ENCODE data around the gene CLDN8.

CLDN8 gene

DNA sequence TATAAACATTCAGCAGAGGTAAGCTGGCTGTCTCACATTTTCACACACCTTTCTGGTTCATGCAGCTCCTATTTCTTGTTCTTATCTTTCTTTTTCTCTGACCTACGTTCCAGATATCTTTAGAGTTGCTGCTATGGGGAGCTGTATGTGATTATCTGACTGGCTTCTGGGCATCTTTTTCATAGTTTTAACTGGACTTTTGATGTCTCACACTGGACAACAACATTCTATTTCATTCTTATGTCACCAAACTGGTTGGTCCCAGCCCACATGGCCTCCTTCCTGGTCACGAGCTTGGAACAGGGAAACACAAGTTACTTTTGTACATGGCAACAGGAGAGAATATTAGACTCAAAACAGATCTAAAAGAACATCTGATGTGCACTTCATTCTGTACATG lies 7.7 kb upstream of the CLDN8 start:
- no peak overlapping the region for H3K4me3 ChIP-seq (ENCODE audit: low read depth in 1 of 2, low read length in 2 of 2)
- H3K4me2 ChIP-seq (ENCODE audit: insufficient read depth, low read length) = no peak overlapping the region
- H3K9ac ChIP-seq (ENCODE audit: low read depth, low read length) = no peak overlapping the region
- DNase-seq = no peak
- no peak overlapping the region for H2AFZ ChIP-seq (ENCODE audit: low read depth, low read length)
- H3K36me3 ChIP-seq (ENCODE audit: insufficient read depth, low read length) = no peaks in the 10 kb centered on the region
- TF ChIP-seq EZH2 (IDR thresholded peaks at IDR 0.05; ENCODE audit: borderline replicate concordance, low read depth, low read length, severe bottlenecking) = no peak
- TF ChIP-seq CTCF (IDR thresholded peaks at IDR 0.05; ENCODE audit: borderline replicate concordance, extremely low read depth, low read length, poor library complexity, severe bottlenecking) = no peak
- H3K4me1 ChIP-seq (ENCODE audit: insufficient read depth, low read length) = no peaks in the 10 kb centered on the region
- no peaks in the 10 kb centered on the region for H3K9me3 ChIP-seq (ENCODE audit: insufficient read depth, low read length, severe bottlenecking)
- H3K27ac ChIP-seq (ENCODE audit: low read length) = no peak overlapping the region
- H3K27me3 ChIP-seq (ENCODE audit: insufficient read depth, low read length, poor library complexity) = no peaks in the 10 kb centered on the region
- H4K20me1 ChIP-seq (ENCODE audit: insufficient read depth, low read length) = no peaks in the 10 kb centered on the region
- ATAC-seq (ENCODE audit: insufficient read depth, low read depth) = no peak
- no peaks in the 10 kb centered on the region for H3K79me2 ChIP-seq (ENCODE audit: insufficient read depth, low read length)

DNA sequence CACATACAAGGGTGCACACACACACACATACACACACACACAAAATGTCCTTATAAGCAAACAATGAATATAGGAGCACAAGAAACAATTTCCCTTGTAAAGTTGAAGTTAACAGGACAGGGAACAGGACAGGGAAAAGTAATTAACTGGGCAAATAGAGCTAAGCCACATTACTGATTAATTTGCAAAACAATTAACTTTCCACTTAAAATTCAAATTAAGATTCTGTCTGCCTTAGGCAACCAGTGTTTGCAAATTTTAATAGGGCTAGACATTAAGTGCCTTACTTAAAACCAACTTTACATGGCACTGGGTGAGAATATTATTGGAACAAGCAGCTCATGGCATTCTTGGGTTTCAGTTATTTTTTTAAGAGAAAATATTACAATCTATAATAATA lies 6.8 kb upstream of the CLDN8 start:
- Histone ChIP-seq H3K4me3 (ENCODE audit: low read depth in 1 of 2, low read length in 2 of 2) (no peak overlapping the region), H4K20me1 (ENCODE audit: insufficient read depth, low read length) (no peaks in the 10 kb centered on the region), H3K4me2 (ENCODE audit: insufficient read depth, low read length) (no peak overlapping the region), H2AFZ (ENCODE audit: low read depth, low read length) (no peak overlapping the region), H3K27ac (ENCODE audit: low read length) (no peak overlapping the region), H3K79me2 (ENCODE audit: insufficient read depth, low read length) (no peaks in the 10 kb centered on the region), H3K36me3 (ENCODE audit: insufficient read depth, low read length) (no peaks in the 10 kb centered on the region), H3K27me3 (ENCODE audit: insufficient read depth, low read length, poor library complexity) (no peaks in the 10 kb centered on the region), H3K4me1 (ENCODE audit: insufficient read depth, low read length) (no peaks in the 10 kb centered on the region), H3K9me3 (ENCODE audit: insufficient read depth, low read length, severe bottlenecking) (no peaks in the 10 kb centered on the region), H3K9ac (ENCODE audit: low read depth, low read length) (no peak overlapping the region)
- ATAC-seq (ENCODE audit: insufficient read depth, low read depth) (no peak), DNase-seq (no peak)
- TF ChIP-seq CTCF (IDR thresholded peaks at IDR 0.05; ENCODE audit: borderline replicate concordance, extremely low read depth, low read length, poor library complexity, severe bottlenecking) (no peak), EZH2 (IDR thresholded peaks at IDR 0.05; ENCODE audit: borderline replicate concordance, low read depth, low read length, severe bottlenecking) (no peak)

DNA sequence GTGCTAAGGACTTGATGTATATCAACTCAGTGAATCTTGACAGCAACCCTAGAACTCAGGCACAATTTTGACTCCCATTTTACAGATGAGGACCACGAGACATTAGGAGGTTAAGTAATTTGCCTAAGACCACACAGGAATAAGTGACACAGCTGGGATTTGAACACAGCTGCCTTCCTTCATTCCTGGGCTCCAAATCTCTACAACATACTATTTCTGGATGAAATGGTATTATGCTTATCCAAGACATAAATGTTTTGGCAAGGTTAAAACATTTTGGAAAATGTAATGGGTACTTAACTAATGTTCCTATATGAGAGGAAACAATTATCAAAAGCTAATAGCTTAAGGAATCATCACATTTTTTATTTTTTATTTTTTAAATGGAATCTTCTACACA lies 4.8 kb downstream of the CLDN8 start:
- H4K20me1 ChIP-seq (ENCODE audit: insufficient read depth, low read length) = no peaks in the 10 kb centered on the region
- H3K4me2 ChIP-seq (ENCODE audit: insufficient read depth, low read length) = no peak overlapping the region
- no peak overlapping the region for H2AFZ ChIP-seq (ENCODE audit: low read depth, low read length)
- ATAC-seq (ENCODE audit: insufficient read depth, low read depth) (no peak), DNase-seq (no peak)
- H3K27me3 ChIP-seq (ENCODE audit: insufficient read depth, low read length, poor library complexity) = no peaks in the 10 kb centered on the region
- no peaks in the 10 kb centered on the region for H3K9me3 ChIP-seq (ENCODE audit: insufficient read depth, low read length, severe bottlenecking)
- no peaks in the 10 kb centered on the region for H3K4me1 ChIP-seq (ENCODE audit: insufficient read depth, low read length)
- H3K79me2 ChIP-seq (ENCODE audit: insufficient read depth, low read length) = no peaks in the 10 kb centered on the region
- no peak for TF ChIP-seq EZH2 (IDR thresholded peaks at IDR 0.05; ENCODE audit: borderline replicate concordance, low read depth, low read length, severe bottlenecking)
- no peak for TF ChIP-seq CTCF (IDR thresholded peaks at IDR 0.05; ENCODE audit: borderline replicate concordance, extremely low read depth, low read length, poor library complexity, severe bottlenecking)
- no peak overlapping the region for H3K4me3 ChIP-seq (ENCODE audit: low read depth in 1 of 2, low read length in 2 of 2)
- H3K27ac ChIP-seq (ENCODE audit: low read length) = no peak overlapping the region
- H3K36me3 ChIP-seq (ENCODE audit: insufficient read depth, low read length) = no peaks in the 10 kb centered on the region
- no peak overlapping the region for H3K9ac ChIP-seq (ENCODE audit: low read depth, low read length)

DNA sequence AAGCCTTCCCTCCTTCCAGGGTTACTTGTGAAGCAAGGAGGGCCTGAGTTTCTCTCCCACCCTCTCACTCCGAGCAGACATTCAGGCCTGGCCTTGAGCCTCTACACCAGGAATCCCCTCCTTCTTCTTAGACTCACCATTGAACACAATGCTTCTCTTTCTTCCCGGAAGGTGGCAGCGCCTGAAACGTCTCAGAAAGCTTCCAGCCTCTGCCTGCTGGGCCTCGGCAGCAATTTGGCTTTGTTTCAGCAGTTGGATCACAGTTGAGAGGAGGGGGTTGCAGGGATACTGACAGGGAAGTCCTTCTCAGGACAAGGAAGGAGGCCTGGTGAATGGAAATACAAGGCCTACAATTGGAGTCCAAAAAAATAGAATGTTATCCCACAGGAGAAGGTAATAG lies 6.3 kb downstream of the CLDN8 start:
- H2AFZ ChIP-seq (ENCODE audit: low read depth, low read length) = no peak overlapping the region
- no peaks in the 10 kb centered on the region for H3K36me3 ChIP-seq (ENCODE audit: insufficient read depth, low read length)
- no peaks in the 10 kb centered on the region for H3K9me3 ChIP-seq (ENCODE audit: insufficient read depth, low read length, severe bottlenecking)
- no peak for ATAC-seq (ENCODE audit: insufficient read depth, low read depth)
- no peak overlapping the region for H3K9ac ChIP-seq (ENCODE audit: low read depth, low read length)
- no peak for TF ChIP-seq CTCF (IDR thresholded peaks at IDR 0.05; ENCODE audit: borderline replicate concordance, extremely low read depth, low read length, poor library complexity, severe bottlenecking)
- TF ChIP-seq EZH2 (IDR thresholded peaks at IDR 0.05; ENCODE audit: borderline replicate concordance, low read depth, low read length, severe bottlenecking) = no peak
- H4K20me1 ChIP-seq (ENCODE audit: insufficient read depth, low read length) = no peaks in the 10 kb centered on the region
- no peaks in the 10 kb centered on the region for H3K27me3 ChIP-seq (ENCODE audit: insufficient read depth, low read length, poor library complexity)
- no peak for DNase-seq
- no peak overlapping the region for H3K4me3 ChIP-seq (ENCODE audit: low read depth in 1 of 2, low read length in 2 of 2)
- H3K4me2 ChIP-seq (ENCODE audit: insufficient read depth, low read length) = no peak overlapping the region
- no peak overlapping the region for H3K27ac ChIP-seq (ENCODE audit: low read length)
- H3K79me2 ChIP-seq (ENCODE audit: insufficient read depth, low read length) = no peaks in the 10 kb centered on the region
- no peaks in the 10 kb centered on the region for H3K4me1 ChIP-seq (ENCODE audit: insufficient read depth, low read length)

Data from DND-41 (cell line).